Activated T-cell treated with anti-CD3 and anti-CD28 coated beads for 1 hour (primary cell): ENCODE measurements around the gene MYO1B.

ENCODE experiments used
- DNase-seq: peaks from one replicate; pipeline ENCODE4 v3.0.0-alpha.2; 2020; ENCODE audit warnings: low read depth

The MYO1B gene

DNA sequence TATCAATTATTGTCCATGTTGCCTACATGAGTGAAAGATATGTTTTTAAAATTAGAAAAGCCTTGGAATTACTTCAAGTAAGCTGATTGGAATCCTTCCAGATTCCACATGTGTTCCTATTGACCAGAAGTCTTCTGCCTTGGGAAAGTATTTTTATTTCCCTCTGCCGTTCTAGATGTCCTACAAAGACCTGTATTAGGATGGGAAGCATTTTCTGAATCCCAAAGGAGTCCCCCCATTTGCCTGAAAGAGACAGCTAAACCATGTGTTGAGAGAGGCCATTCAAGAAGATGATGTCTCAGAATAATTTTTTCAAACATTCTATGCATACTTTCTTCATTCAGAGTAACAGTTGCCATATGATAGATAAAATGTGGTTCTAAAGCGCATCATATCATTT, 19.0 kb upstream of the MYO1B start:
- no peak for DNase-seq

DNA sequence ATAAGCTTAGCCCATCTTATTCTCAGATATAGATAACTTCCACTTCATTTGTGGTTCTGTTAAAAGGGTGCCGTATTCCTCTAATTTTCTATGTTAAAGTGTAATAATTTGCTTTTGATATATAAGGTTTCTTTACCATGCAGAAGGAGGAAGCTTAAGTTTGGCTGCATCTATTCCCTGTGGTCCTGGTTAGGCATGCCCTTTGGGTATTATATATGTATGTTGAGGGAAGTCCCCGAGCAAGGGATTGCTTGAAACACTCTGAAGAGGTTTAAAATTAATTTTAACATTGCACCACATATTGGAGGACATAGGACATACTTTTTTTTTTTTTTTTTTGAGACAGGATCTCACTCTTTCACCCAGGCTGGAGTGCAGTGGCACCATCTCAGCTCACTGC, 16.9 kb upstream of the MYO1B start:
- DNase-seq, result no peak

DNA sequence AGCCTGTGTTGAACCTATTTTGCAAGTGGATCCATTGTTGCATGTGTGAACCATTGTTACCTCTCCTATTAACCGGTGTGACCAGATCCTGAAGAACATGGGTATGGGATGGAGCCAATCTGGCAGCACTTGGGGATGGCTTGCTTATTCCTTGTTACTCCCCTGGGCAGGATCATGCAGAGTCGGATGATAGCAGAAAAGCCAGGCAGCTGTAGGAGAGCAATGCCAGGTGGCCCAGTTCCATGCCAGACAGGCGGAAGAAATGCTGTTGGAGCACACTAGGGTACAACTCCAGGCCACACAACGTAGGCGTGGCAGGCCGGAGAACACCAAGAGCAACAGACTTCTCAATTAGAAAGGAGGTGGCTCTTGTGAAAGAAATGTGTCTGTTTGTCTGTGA, 16.3 kb upstream of the MYO1B start:
- no peak for DNase-seq

DNA sequence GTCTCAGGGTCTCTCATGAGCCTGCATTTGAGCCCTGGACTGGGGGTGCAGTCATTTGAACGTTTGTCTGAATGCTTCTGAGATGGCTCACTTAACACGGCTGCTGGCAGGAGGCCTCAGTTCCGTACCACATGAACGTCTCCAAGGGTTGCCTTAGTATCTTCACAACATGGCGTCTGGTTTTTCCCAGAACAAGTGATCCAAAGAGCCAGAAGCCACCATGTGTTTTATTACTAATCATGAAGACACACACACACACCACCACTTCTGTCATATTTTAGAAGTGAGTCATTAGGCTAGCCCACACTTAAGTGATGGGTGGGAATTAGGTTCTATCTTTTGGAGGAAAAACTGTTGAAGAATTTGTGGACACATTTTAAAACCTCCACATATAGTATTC, 15.0 kb upstream of the MYO1B start:
- DNase-seq, result no peak

DNA sequence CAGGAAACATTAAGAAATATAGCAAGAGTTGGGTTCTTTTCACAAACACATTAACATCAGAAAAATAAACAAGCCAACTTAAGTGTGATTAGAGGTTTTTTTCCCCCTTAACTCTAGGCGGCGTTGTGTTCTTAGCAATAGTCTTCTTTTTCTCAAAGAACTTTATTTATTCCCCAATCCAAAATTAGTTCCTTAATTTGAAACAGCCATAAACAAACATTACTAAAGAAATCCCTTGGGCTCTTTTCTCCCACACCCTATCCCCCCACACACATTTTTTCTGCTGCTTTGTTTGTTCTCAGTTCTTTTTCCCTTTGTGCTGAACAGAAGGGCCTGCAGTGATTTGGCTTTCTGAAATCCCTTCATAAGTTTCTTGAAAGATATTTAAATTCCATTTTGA, 13.2 kb upstream of the MYO1B start:
- no peak for DNase-seq

DNA sequence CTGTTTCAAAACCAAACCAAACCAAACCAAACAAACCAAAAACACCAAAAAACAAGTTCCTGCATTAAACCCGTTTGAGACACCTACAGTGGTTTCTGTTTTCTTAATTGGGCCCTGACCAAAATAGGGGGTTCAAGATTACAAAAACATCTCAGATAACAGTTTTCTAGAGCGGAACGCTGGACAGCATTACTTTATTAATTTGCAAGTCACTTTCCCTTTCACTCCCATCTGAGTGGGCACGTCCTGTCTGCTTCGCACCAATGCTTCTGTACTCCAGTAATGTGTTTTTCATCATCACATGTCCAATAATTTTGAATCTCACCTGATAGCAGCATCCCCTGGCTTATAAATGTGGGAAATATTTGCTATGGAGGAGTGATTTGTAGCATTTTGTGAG, 11.7 kb upstream of the MYO1B start:
- DNase-seq, result no peak

DNA sequence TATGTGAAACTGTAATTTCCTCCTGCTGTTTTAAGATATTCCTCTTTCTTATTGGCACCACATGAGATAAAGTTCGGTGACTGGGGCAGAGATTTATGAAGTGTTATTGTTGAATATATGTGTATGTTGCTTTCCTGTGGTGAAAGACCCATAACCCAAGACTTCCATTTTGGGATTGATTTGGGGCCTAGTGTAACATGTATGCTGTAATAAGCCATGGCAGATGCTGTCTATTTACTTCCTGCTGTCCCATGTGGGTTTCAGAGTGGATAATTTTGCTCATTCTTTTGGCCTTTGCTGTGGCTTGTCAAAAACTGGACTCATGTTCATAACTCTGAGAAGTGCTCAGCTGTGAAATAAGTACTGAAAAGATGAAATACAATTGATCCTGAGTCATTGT, 10.8 kb upstream of the MYO1B start:
- no peak for DNase-seq

DNA sequence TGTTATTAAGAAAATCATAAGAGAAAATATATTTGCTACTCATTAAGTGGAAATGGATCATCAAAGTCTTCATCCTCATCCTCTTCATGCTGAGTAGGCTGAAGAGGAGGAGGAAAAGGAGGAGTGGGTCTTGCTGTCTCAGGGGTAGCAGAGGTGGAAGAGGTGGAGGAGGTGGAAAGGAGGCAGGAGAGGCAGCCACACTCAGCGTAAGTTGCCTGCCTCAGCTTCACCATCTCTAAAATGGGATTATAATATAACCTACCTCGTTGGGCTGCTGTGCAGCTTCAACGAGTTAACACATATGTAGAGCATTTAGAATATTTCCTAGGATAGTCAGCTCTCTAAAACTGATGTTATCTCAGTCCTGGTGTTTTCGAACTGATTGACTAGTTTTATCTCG, 4.3 kb upstream of the MYO1B start:
- DNase-seq, result no peak

DNA sequence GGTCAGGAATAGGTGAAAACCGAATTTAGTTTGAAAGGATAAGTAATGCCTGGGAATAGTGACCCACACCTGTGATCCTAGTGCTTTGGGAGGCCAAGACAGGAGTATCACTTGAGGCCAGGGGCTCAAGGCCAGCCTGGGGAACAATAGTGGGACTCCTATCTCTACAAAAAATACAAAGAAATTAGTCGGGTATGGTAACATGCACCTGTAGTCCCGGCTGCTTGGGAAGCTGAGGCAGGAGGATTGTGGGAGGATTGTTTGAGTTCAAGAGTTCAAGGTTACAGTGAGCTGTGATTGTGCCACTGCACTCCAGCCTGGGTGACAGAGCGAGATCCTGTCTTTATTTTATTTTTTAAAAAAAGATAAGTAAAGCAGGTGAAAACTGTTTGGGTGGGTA, 3.8 kb upstream of the MYO1B start:
- no peak for DNase-seq

DNA sequence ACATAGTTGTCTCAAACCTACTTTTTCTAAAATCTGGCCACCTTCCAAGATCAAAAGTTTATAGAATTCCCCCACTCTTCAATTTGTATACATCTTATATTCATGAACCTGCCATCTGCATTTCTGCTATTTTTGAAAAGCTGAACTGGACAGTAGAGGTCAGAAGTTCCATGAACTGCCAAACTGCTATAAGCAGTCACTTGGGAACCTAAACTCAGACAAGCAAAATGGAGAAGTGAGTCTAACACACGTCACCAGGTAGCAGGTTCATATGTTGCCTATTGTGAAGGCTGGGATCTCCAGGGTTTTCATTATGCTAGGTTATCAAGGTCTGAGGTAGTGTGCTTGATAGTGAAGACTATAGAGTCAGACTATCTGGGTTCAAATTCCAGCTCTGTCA, 2.0 kb upstream of the MYO1B start:
- no peak for DNase-seq

DNA sequence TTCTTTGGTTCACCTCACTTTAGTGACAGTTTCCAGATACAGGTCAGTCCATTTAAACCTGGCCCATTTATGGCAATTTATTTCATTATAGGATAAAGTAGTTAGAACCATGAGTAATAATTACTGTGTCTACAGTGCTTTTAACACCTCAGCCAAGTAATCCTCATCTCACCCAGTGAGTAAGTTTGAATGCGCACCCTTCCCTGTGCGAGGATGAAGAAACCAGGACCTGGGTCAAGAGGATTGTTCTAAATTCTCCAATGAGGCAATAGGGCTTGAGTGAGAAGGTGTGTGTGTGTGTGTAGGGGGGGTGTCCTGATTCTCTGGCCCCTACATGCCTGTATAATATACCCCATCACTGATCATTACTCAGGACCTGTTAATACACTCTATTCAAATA, 854 bp upstream of the MYO1B start:
- DNase-seq, result no peak

DNA sequence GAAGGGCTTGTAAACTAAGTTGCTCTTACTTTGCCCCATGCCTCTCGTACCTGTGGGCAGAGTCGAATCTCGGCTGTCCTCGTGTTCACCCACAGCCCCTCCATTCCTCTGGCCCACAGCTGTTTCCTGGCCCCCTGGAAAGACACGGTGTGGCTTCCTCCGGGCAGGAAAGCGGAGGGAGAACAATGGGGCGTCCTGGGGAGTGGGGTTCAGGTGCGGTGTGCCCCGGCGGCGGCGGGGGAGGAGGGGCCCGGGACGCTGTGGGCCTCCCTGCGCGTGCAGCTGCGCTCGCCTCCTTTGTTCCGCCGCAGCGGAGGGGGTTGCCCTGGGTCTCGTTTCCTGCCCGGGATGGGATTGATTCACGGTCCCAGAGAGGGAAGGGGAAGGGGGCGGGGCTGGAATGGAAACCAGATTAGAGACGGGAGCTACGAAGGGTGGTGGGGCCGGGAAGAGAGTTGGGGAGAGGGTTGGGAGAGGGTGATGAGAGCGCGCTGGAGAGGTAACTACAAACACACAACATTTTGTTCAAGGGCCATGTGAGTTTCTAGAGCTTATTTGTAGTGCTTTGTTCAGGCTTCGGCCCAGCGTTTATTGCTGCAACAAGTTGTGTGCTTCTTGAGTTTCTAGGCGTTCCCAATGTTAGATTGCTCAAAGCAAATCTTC, 796 bp downstream of the MYO1B start:
- no peak for DNase-seq

DNA sequence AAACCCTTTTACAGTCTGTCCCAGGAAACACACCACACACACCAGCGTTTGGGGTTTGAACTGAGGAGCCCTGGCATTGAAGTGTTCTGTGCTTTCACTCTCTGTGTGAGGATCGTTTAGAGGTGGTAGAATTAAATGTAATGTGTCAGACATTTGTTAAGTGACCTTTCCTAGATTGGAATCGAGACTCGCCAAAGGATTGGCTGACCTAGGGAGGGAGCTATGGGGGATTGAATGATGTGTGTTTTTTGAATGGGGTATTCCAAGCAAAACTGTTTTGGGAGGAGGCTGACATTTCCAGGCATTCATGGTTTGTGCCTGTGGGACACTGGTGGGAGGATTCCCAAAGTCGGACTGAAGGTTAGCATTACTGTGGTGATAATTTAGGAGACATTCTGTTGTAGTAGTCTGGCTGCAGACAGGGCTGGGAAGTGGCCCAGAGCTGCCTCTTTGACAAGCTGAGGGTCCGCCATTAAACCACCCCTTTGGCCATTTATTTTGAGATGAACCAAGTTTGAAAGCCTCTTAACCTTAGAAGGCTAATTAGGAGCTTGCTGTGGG, 1.7 kb downstream of the MYO1B start:
- no peak for DNase-seq

DNA sequence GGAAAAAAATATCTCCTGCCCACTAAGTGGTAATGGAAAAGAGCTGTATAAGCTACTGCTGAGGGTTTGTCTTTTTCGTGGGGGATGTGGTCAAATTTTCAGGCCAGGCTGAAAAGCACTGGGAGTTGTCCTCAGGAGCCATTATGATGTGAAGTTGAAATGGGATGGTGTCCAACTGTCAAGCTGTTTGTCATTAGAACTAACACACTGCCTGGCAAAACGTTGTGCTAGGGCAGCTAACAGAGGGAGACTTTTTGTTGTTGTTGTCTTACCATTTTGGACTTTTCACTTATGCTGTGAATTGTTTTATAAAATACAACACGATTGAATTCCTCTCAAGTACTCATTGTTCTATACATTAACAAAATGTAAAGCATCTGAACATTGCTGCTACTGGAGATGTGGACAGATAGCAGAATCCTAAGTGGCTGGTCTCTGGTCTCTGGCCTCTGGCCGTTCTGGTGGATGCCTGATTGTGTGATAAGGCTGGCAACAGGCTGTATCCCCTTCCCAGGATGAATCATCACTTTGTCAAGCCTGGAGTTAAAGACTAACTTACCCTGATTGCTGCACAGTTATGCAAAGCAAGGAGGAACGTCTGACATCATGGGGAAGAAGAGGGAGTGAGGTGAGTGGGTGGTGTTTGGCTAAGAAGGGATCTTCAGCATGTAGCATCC, 2.3 kb downstream of the MYO1B start:
- DNase-seq, result no peak

DNA sequence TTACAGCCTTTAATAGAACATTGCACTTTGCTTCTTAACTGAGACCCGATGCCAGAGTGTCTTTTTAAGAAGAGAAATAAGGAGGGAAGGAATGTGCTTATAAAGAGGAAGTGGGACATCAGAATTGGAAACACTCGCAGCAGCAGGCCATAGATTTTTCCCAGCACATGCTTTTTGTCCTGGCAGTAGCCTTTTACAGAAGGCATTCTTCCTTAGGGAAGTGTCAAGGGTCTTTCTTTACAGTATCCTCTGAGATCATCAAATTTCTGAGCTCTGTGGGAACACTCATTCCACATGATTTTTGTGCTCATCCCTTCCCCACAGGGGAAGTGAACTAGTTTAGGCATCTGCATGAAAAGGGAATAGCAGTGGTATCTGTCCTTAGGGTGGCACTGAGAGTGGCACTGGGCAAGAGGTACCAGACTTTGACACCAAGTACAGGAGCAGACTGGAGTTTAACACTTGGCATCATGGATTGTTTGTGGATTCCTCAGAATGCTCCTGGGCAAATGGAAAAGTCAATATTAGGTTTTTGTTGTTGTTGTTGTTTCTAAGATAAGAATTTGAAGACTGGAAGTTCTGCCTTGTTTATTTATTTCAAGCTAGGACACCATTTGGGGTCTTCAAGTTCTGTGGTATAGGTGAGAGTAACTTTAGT, 4.1 kb downstream of the MYO1B start:
- DNase-seq, result no peak

DNA sequence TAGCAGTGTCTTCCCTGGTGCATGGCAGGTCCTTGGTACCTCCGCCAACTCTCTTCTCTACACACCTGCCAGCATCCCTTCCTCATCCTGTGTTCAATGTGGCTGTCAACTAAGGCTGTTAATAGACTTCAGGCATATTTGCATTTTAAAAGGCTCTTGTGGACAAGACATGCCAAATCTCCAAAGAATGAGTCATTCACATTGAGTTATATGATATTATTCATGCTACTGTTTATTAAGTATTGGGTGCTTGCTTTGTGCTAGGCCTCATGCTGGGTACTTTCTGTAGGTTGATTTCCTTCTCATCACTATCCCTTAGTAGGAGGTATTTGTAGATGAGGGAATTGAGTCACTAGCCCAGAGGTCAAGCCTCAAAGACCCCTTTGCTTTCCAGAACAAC, 5.2 kb downstream of the MYO1B start:
- no peak for DNase-seq

DNA sequence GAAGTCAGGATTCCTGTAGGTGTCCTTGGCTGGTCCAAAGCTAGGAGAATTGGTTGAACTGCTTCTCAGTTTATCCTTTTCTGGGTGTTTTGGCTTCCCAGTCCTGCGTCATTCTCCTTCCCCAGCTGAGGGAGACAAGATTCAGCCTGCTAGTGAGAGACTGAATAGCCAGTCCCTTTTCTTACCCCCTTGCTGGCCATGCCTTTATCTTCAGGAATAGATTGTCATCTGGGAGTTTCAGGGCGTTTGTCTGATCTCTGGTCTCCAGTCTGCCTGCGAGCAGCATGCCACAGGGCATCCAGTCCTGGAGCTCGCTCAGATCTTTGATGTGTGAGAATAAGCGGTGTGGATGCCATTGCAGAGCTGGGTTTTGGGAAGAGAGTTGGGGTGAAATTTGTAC, 5.8 kb downstream of the MYO1B start:
- DNase-seq, result no peak

DNA sequence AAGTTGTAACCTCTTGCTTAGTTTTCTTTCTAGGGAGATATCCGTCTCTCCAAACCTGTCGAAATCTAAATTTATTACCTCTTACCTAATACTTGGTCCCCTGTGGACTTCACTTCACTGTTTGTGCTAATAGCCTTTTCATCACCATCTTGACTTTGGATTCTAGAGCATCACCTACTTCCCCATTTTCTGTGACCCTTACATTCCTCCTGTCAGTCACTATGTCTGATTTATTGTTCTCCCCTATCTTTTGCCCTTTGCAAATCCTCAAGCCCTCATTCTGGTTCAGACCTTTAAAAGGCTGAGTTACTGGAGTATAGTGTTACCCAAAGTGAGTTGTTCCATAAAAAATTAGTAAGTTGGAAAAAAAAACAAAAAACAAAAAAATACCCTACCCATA, 7.5 kb downstream of the MYO1B start:
- no peak for DNase-seq

DNA sequence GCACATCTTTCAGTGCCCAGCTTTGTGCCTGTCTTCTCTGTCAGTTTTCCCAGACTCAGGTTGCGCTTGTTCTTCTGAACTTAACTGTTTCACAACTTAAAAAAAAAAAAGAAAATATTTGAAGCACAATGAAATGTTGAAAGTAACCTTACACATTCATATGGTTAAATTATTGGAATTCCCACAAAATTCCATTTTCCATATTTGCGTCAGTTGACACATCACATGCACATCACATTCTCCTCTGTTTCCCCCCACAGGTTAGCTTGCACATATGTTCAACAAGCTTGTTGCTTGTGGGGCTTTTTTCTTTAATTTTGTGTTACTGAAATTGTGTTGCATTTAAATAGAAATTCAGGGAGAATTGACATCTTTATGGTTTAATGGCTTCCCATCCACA, 8.3 kb downstream of the MYO1B start:
- no peak for DNase-seq

DNA sequence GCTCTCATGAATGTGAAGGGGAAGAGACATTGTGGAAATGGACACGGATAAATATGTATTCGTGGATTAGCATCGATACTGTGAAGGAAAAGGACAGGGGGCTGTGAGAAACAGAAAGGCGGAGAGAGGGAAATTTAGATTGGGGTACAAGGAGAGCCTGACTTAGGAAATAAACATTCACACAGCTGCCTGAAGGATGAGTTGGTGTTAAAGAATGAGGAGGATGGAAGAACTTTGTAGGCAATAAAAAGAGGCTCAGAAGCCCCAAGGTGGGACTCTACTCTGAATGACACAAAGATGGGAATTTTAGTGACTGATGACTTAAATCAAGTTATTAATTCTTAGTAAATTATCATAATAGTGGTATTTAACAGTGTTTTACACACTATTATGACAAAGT, 10.1 kb downstream of the MYO1B start:
- no peak for DNase-seq

DNA sequence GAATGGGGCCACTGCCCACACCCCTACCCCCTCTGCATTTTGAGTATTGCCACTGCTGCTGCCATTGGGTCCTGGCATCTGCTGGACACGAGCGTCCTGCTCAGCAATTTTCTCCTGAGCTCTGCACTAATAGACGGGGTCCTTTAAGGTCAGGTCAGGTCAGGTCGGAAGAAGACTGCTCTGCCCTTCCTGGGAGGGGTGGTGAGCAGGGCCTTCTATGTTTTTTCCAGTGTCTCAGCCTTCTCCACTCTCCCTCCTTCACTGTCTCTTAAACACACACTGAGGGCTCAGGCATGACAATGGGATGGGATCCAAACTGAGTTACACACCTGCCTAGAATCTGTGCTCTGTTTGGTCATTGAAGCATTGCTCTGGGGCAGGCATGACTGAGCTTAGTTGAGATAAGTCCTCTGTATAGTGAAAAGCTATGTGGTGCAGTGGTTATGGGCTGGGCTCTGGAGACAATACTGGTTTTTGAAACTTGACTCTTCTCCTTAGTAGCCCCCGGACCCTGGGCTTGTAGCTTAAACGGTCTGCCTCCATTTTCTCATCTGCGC, 10.6 kb downstream of the MYO1B start:
- no peak for DNase-seq

DNA sequence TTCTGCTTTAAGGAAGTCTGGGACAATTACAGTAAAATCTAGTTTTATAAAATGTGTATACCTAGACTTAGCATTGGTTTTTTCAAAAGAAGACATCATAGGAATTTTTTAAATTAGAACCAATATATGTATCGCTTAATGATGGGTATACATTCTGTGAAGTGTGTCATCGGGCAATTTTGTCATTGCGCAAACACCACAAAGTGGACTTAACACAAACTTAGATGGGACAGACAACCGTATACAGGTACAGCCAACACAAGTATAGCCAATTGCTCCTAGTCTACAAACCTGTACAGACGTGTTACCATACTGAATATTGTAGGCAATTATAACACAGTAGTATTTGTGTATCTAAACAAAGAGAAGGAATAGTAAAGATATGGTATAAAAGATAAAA, 12.7 kb downstream of the MYO1B start:
- no peak for DNase-seq

DNA sequence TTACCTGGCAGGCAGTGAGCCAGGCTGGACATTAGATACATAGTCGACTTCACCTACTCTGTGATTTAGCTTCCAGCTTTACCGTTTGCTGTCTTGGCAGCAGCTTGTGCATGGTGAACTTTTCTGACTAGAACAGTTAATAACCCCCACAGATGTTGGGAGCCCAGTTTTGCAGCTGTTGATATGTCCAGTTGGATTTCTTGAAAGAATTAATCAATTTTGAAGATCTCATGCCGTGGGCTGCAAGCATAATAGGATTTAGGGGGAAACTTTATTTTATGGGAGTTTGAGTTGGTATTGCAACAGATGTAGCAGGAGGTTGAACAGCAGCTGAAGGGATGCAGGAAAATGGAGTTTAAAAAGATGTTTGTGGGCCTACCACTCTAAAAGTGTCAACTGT, 13.8 kb downstream of the MYO1B start:
- DNase-seq, result no peak
